Caki2 (cell line): ENCODE measurements around the gene VSIG8. TPM values are rescaled to one million over a fixed set of nuclear protein-coding genes. Genes with fewer than 3 reads are reported as not detected.

Experiments used
- DNase-seq: peaks from one replicate; pipeline ENCODE4 v3.0.0-alpha.2; 2015; ENCODE audit warnings: low read depth
- in situ Hi-C: cut with HindIII; loops from 2 replicates; pipeline ENCODE4 v1.10.0; 2016; ENCODE audit warnings: low sequenced_read_pairs, low pct_unique_long_range_greater_than_20kb, mixed read lengths
- total RNA-seq: library from RNA; depleted of rRNA; stranded (reverse); fragments of >200 nt; shearing (Covaris generic); gene quantifications from 2 replicates; pipeline ENCODE4 v1.2.3, GENCODE V29; 2014; ENCODE audit warnings: low replicate concordance

The VSIG8 gene
- total RNA-seq, 1 experiment from 2014 or later = 0.57 TPM

DNA sequence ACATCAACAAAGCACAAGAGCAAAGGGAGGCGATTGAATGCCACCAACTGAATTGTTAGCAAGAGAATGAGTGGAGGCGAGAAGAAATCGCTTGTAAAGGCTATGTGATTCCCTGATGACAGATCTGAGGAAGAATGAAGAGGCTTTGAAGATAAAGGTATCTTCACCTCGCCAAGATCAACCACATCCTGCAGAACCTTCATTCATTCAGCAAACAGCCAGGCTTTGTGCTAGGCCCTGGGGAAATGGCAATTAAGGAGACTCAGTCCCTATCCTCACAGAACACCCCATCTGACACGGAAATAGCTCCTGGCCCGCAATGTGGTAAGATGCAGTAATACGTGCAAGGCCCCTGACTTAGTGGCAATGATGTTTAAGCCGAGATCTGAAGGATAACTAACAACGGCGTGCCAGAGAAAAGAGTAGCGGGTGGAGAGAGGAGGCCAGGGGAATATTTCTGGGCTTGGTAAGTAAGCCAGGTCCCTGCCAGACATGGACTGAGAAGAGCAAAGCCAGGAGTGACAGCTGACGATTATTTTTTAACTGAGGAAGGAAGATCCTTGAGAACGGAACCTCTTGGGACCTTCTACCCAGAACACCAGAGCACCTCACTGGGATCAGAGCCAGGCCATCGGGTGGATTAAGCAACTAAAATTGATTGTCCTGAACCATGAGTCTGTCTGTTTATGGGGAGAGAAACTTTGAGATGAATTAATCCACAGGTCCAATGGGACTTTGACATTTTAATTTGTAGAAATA lies 4.6 kb upstream of the VSIG8 start:
- in situ Hi-C loops = no loop called here
- no peak for DNase-seq

DNA sequence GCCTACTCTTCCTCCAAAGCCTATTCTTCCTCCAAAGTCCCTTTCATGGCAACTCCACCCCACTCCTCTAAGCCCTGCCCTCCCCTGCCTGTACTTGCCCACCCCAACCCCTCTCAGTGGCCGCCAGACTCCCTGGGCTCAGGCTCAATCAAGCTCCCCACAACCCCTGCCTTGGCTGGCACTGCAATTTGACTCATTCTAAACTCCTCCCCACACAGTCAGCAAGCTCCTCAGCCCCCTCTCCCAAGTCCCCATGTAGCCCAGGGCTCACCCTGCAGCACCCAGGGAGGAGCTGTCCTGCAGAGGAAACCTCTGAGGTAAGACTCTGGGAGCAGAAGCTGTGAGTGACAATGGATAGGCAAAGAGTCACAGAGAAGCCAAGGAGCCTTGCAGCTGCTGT lies 3.6 kb upstream of the VSIG8 start:
- no peak for DNase-seq
- in situ Hi-C loops = no loop called here

DNA sequence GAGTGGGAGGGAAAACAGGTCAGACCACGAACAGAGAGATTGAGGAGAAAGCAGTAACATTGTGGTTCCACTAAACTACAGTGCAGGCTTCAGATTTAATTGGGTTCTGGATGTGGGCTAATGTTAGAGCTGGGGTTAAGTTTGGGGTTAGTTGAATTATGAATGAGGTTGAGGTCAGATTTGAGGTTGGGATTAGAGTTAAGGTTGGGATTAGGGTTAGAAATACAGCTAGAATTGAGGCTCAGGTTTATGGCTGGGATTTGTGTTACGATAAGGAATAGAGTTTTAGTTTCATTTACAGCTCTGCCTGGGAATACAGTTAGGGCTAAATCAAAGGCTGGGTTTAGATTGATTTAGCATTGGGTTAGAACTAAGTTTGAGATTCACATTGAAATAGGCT lies 1.8 kb upstream of the VSIG8 start:
- DNase-seq = no peak

DNA sequence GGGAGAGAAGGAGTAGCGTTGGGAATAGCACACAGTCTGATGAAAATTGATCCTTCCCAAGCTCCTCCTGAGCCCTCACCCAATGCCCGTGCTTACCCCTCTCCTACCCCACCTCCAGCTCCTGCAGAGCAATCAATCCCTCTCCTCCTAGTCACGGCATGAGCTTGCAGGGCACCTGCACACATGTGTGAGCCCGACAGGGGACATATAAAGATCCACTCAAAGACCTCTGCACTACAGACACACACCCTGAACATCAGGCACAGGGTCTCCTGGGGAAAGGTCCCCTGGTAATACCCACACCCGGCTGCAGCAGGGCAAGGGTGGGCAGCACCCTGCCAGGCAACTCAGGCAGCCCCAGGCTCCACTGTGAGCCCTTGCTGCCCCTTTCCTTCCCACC lies 426 bp downstream of the VSIG8 start:
- in situ Hi-C loops = no loop called here

More for the DNA sequence above, 1.8 kb upstream of the VSIG8 start:
- in situ Hi-C loops = no loop called here

DNA sequence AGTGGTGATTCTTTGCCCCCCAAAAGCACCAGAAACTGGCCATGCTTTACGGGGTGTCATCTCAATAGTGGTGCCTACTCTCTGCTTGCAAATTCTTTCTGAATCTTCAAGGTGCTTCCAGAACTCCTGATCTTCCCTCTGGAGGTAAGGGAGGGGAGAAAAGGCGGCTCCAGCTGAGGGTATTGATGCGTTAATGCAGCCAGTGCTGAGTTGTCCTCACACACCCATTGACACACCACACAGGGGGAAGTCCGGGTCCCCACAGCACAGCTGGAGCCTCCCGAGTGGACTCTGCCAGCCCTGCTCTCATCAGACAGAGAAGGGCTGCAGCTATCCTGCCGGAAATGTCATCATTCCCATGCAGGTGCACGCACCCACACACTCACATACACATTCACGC lies 1.2 kb downstream of the VSIG8 start:
- no peak for DNase-seq
- in situ Hi-C loops = no loop called here

More for the DNA sequence above, 426 bp downstream of the VSIG8 start:
- no peak for DNase-seq

DNA sequence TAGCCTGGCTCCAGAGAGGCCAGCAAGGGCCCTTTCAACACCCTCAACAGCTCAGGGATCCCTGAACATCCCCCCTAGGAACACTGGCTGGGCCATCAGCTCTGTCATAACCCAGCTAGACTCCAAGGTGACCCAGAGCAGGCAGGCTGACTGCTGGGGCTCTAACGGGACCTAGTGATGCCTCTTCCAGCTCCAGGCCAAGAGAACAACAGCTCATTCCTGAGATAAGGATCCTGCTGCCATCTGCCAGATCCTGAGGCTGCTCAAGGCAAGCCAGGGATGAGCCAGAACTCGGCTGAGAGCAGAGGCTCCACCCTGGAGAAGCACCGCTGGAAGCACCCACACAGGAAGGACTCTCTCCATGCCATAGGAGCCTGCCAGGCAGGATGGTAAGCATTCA lies 2.0 kb downstream of the VSIG8 start:
- in situ Hi-C loops = no loop called here
- DNase-seq = no peak

DNA sequence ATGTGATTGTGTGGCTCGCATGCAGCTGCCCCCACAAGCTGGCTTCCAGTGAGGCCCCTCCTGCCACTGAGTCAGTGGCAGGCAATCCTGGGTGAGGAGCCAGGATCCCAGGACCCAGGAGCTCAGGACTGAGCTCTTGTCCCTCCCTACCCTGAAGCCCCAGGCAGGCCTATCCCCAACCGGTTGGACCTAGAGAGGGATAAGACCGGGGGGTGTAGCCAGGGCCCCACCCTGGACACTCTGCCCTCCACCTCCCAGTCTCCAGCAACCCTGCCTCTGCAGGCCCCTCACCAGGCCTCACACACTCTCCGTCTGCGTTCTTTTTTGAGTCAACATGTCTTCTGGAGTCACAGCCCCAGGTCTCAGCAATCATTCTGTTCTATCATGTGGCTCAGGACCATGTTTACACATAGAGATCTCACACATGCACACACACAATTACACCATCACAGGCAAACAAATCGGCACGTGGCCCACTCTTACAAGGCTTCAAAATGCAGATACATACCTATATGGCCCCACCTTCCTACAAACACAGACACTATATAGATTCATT lies 2.6 kb downstream of the VSIG8 start:
- no peak for DNase-seq
- in situ Hi-C loops = no loop called here

DNA sequence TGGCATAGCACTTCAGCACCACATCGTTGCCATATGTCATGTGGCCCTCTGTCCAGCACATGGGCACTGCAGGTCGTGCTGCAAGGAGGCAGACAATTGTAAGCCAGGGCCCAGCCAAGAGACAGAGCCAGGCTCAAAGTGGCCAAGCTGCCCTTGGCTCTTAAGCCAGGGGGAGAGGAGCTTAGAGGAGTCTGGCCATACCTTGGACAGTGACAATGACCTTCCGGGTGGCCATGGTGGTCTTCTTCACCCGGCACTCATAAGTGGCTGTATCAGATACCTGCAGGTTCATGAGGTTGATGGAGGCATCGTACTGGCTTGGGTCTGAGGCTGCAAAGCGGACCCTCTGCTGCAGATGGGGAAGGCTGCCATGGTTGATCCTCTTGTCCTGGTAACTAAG lies 4.6 kb downstream of the VSIG8 start:
- in situ Hi-C loops = no loop called here
- DNase-seq = no peak

DNA sequence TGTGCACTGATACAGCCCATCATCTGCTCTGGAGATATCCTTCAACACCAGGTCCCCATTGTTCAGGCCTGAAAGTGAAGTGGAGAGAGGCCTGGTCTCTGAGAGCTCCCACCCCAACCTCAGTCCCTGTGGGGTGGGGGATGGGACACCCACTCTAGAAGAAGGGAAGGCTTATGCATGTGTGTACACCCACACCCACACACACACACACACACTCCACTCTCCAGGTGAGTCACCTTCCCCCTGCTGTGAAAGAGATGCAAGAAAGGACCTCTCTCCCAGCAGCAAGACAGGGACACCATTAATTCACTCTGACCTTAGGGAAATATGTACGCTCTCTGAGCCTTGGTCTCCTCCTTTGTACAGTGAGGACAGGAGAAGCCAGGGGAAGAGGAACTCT lies 5.9 kb downstream of the VSIG8 start:
- DNase-seq = no peak
- in situ Hi-C loops = no loop called here

DNA sequence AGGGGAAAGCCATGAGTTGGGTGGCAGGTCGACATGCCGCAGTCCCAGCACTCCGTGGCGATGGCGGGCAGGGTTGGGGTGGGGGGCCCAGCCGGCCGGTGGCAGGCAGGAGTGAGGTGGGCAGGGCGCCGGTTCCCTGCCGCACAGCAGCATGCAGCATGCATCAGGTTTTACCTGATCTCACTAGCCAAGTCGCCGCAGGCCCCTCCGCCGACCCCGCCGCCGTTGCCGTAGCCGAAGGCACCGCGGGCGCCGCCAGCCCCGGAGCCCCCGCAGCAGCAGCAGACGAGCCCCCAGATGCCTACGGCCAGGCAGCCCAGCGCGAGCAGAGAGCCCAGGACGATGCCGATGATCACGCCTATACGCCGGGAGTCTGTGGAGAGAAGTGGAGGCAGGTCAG lies 6.7 kb downstream of the VSIG8 start:
- in situ Hi-C loops = no loop called here

DNA sequence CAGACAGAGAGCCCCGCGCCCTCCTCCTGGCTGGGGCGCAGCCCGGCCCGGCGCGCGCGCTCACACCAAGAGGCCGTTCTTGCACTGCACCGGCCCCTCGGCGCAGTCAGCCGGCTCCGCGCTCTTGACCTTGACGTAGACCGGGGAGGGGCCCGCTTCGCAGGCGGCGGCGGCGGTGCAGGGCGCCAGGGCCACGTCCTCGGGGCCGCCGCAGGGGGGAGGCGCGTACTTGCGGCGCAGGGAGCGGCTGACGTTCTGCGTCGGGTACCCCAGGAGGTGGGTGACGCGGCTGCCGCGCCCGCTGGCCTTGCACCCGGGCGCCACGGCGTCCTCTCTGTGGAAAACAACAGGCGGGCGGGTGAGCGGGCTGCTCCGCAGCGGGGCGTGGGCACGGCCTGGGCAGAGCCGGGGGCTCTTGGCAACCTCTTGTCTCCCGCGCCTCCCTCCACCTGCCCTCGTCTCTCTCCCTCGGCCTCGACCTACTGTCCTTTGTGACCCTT lies 7.7 kb downstream of the VSIG8 start:
- peak; percentile 94 for DNase-seq
- in situ Hi-C loops = no loop called here

More for the DNA sequence above, 6.7 kb downstream of the VSIG8 start:
- DNase-seq = no peak

DNA sequence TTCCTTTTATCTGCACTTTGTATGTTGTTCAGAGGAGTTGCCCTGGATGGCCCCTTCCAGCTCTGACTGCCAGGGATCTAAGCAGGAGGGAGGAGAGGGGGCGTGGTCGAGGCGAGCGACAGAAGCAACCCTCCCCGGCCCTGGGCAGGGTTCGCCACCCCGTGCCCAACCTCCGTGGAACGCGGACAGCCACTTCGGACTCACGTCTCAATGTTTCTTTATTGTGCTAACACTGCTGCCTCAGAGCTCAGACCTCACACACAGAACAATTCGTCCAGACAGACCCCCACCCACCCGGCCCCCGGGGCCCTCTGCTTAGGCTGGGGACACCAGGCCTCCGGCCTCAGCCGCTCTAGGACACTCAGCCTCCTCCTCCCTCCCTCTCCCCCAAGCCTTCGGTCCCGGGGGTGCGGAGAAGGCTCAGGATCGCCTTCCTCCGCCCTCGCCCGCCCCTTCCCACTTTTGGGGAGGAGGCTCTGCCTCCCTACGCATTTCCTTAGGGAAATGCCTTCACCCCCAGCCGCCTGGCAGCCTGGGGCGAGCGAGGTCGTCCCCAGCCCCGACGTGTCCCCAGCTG lies 8.3 kb downstream of the VSIG8 start:
- in situ Hi-C loops = no loop called here
- DNase-seq = peak; percentile 80

DNA sequence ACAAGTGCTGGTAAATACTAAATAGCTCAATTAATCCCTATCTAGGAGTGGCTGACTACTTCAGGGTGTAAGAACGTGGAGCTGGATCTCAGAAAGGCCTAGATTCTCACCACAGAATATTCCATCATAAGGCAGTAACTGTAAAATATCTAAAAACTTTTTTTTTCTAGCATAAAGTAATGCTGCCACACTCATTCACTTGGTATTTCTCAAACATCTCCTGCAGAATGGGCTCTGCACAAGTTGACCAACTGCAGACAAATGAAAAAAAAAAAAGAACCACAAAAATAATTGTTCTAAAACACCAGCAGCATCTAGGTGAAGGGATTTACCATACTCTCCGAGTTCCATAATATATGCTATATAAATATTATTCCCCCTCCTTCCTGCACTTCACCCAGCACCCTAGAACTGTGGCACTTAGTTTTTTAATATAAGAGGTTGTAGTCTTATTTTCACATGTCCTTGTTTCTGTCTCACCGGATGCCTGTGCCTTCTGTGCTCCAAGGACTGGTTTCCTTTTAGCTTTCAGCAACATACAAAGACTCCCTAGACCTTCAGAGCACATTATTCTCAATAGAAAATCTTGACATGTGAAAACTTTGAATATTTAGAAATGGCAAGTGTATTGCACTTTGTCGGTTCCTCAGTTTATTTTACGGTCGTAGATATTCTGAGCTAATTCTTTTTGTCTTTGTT lies 8.9 kb downstream of the VSIG8 start:
- in situ Hi-C loops = no loop called here

DNA sequence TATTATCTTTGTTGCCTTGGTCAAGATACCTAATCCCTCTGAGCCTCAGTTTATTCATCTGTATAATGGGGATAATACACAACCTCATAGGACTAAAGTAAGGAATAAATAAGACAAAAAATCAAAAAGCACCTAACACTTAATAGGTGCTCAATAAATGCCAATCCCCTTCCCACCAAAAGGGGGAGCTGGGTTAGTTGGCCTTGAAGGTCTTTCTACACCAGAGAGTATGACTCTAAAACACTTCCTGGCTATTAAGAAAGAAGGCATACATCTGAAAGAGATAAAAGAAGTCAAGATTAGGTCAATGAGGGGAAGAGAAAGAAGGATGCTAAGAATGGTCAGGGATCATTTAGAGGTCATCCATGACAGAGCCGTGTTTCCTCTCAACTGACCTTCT lies 11.1 kb downstream of the VSIG8 start:
- in situ Hi-C loops = no loop called here
- DNase-seq = no peak

More for the DNA sequence above, 8.9 kb downstream of the VSIG8 start:
- DNase-seq = no peak

DNA sequence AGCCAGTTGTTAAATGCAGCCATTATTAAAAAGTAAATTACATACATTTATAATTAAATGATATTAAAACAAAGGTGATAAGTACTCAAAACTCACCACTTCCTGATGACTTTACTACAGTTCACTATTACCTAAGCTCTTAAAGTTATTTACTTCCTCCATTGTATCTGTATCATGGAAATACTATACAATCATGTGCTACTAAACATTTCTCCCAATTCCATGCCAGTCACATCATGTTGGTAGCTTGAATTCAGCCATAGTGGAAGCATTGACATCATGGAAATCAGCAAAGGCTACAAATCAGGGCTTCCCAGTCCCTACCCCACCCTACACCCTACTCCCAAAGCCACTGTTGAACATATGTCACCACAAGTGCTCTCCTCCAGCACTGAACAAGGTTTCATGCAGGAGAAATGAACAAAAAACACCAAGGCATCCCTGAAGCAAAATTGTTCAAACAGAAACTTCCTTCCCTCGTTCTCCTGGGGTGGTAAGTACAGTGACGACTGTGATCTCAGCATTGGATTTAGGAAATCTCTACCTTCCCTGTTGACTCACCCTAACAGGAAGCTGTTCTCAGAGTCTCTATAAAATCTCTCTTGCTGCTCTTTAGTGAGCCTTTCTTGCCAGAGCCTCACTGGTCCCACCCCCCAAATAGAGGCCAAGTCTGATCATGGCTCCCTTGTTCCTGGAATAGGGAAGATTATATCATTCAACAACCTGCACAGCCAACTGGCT lies 12.7 kb downstream of the VSIG8 start:
- DNase-seq = no peak
- in situ Hi-C loops = no loop called here

DNA sequence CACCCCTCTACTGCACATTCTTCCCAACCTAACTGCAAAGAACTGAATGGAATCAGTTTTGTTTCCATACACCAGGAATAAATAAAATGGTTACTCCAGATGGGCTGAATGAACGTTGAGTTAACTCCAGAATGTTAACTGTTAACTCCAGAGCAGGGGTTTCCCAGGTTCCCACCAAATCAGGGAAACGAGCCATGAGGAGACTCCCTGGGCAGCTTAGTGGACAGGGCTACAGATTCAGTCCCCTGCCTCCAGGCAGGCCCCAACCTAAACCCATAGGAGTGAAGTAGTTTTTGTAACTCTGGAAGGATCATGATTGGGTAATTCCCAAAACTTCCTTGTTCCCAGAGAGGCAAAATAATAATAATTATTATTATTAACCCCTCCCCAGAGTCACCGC lies 14.1 kb downstream of the VSIG8 start:
- in situ Hi-C loops = no loop called here
- no peak for DNase-seq

DNA sequence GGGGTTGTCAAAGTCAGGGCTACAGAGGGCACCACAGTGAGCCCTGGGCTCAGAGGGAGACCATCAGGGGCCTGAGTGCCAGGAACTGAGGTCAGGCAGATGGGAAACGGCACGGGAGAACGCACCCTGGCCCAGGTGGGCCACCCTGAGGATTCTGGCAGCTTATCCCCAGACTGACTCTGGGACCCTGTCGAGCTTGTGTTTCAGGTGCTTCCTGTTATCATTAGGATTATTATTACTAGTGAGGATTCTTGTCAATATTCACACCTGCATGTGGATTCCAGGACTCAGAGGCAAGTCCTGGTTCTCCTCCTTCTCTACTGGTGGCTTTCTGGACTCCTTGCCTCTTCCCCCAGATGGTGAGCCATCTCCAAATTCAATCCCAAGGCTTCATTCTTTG lies 15.2 kb downstream of the VSIG8 start:
- no peak for DNase-seq
- in situ Hi-C loops = no loop called here
